Measurements from ENCODE around the gene PITPNM2.

Gene PITPNM2

GRCh38 chr12:123150744-123151456 is at the start of gene PITPNM2:
PITPNM2 (minus strand) TSS chr12:123151090; CDS start chr12:123034590, 116,500 bp downstream.
- DNase-seq (ENCODE audit: low read depth in 2 of 2, low spot score in 1 of 2), result no peak

DNA sequence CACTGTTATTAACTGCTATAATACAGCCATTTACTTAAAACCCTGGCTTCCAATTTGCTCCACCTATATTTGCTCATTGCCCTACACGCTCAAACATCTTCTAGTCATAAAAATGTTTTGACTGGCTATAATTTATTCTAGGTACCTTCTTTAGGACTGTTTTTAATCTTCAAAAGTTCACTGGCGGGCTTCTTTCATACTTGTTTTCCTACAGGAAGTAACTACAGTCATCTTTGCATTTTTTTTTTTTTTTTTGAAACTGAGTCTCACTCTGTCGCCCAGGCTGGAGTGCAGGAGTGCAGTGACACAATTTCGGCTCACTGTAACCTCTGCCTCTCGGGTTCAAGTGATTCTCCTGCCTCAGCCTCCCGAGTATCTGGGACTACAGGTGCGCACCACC is 49.5 kb upstream of the PITPNM2 start:
- no peak for DNase-seq (ENCODE audit: low read depth in 2 of 2, low spot score in 1 of 2)

GRCh38 chr12:123199936-123200335 is 49.0 kb upstream of the PITPNM2 start:
- no peak for DNase-seq (ENCODE audit: low read depth in 2 of 2, low spot score in 1 of 2)

GRCh38 chr12:123187637-123188036 is 36.7 kb upstream of the PITPNM2 start:
- no peak for DNase-seq (ENCODE audit: low read depth in 2 of 2, low spot score in 1 of 2)

DNA sequence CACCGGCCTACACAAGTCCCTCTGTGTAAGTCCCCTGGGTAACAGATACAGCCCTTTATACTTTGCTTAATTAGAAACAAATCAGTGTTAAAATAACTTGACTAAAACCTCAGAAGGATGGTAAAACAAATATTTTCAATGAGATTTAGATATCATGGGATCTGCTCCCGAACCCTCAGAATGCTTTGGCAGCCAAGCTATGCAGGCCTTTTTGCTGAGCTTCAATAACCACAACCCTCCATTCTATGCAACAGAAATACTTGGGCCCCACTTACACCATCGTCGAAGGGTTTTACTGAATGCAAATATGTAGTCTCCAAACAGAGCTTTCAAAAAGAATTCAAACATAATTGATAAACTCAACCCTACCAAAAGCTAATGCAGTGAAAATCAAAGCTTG is 29.3 kb upstream of the PITPNM2 start:
- DNase-seq (ENCODE audit: low read depth in 2 of 2, low spot score in 1 of 2), result no peak

DNA sequence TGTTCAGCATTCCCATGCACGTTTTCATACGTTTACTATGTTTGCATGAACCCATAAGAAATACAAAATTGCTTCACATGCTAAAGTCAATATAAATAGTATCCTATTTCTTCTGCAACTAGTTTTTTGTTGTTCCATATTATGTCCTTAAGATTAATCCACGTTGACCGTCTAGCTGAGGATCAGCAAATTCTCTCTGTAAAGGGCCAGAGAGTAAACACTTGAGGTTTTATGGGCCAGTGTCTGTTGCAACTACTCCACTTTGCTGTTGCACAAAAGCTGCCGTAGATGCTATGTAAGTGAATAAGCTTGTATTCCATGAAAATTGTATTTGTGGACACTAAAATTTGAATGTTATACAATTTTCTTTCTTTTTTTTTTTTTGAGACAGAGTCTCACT is 21.1 kb upstream of the PITPNM2 start:
- no peak for DNase-seq (ENCODE audit: low read depth in 2 of 2, low spot score in 1 of 2)

GRCh38 chr12:123167329-123167728 is 16.4 kb upstream of the PITPNM2 start:
- DNase-seq (ENCODE audit: low read depth in 2 of 2, low spot score in 1 of 2), result no peak

GRCh38 chr12:123165537-123165936 is 14.6 kb upstream of the PITPNM2 start:
- no peak for DNase-seq (ENCODE audit: low read depth in 2 of 2, low spot score in 1 of 2)

- DNase-seq (ENCODE audit: low read depth in 2 of 2, low spot score in 1 of 2), result no peak
These were observed 13.9 kb upstream of the PITPNM2 start for GRCh38 chr12:123164710-123165261.

DNA sequence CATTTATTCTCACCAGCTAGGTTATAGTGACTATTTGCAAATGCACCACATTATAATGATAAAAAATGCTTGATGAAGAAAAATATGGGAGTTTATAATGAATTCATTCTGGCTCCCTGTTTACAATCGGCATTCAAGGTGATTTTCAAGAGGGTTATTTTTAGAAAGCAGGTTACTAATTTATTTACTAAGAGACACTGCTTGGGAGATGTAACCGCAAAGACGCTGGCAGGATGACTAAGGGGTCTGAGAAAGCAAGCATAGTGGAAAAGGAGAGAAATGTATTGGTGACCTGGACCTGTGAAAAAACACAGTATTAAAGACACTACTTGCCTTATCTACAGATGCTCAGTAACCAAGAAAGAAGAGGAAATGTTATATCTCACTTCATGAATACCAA is 13.3 kb upstream of the PITPNM2 start:
- DNase-seq (ENCODE audit: low read depth in 2 of 2, low spot score in 1 of 2), result no peak

- no peak for DNase-seq (ENCODE audit: low read depth in 2 of 2, low spot score in 1 of 2)
These were observed 12.3 kb upstream of the PITPNM2 start for GRCh38 chr12:123163227-123163626.

DNA sequence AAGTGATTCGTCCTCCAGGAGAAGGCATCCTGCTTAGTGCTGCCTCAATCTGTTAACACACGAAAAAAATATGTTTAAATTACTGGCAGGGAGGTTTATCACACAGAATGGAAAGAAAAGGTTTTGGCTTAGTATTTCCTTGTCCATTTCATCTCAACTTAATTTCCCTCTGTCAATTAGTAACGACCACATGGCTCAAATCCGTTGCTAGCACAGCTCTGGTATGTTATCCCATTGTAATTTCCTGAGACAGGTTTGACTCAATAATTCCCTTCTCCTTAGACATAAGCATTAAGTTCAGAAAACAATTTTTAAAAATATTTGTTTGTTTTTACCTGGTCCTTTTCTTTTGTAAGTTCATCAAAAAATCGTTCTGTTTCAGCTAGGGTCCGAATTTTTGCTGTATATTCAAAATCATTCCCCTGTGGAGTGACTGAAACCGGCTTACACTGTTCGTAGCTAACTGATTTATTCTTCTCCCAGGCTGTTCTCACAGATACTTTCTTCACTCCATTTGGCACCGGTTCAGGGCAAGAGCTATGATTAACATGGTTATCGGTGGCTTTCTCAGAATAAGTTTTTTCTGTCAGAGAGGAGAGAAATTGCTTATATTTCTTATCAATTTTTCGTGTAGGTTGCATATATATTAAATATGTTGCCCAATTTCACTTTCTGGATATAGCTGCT is 10.1 kb upstream of the PITPNM2 start:
- DNase-seq (ENCODE audit: low read depth in 2 of 2, low spot score in 1 of 2), result no peak

- no peak for DNase-seq (ENCODE audit: low read depth in 2 of 2, low spot score in 1 of 2)
These were observed 3.0 kb upstream of the PITPNM2 start for GRCh38 chr12:123153906-123154305.

DNA sequence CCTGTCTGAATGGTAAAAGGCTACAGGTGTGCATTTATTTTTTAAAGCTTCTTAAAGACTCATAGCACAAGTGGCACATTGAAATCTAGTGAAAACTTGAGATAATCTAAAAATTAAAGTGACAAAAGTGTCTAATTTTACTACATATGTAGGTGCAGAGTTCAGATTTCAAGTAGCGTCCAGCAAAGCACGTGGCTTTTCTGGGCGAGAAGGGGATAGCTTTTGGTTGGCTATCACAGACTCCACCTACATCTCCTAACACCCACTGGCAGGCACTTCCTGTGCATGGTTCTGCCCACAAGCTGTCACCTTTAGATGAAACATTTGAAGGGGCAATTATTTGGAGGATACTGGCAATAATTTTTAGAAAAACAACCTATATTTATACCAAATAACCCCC is 1.9 kb upstream of the PITPNM2 start:
- no peak for DNase-seq (ENCODE audit: low read depth in 2 of 2, low spot score in 1 of 2)

- no peak for DNase-seq (ENCODE audit: low read depth in 2 of 2, low spot score in 1 of 2)
These were observed 866 bp upstream of the PITPNM2 start for GRCh38 chr12:123151457-123152454.

DNA sequence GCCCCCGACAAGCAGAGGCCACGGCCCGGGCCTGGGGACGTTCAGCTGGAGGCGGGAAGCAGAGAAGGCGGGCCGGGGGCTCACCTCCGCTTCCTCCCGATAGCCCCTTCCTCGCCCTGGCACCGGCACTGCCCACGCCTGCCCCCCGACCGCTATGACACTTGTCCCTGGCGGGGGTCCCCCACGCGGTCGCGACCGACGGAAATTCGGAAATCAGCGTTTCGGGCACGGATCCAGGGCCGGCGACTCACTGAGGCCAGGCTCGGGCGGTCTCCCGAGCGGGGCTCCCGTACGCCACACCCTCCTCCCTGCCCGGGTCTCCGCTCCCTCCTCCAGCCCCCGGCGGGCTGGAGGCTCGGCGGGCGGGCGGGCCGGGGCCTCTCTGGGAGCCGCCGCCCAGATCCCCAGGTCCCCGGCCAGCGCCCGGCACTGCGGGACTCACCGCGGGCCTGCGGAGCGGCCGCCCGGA is 581 bp downstream of the PITPNM2 start:
- no peak for DNase-seq (ENCODE audit: low read depth in 2 of 2, low spot score in 1 of 2)

GRCh38 chr12:123149501-123150274 is 1.2 kb downstream of the PITPNM2 start:
- no peak for DNase-seq (ENCODE audit: low read depth in 2 of 2, low spot score in 1 of 2)

DNA sequence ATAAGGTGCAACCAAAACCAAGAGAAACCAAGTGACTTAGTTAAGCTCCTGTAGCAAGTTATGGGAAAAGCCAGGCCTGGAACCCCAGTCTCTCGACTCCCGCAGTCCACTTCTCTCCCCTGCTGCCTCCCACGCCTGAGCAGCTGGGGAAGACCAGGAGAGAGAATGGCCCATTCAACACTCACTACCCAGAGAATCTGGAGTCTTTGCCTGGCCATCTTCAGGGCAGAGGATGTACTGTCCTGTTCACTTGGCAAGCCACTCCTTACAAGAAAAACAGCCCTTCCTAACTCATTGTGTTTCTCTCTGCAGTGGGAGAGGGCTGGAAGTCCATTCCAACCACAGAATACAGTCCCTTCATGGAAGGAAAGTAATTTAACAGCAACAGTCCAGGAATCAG is 1.8 kb downstream of the PITPNM2 start:
- DNase-seq (ENCODE audit: low read depth in 2 of 2, low spot score in 1 of 2), result no peak

DNA sequence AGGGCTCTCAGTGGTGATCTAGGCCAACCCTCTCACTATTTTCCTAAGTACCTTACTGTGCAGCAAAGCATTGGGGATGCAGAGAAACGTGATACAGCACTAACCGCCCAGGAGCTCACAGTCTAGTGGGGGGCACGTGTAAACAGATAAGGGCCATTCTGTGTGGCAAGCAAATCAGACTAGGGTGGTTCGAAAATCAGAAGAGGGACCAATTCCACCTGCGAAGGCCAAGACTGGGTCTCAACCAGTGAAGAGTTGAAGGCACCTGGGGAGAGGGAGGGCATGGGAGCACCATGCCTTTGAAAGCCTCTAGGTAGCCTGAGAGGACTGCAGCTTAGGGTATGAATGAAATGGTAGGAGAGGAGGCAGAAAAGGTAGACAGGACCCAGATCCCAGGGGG is 2.2 kb downstream of the PITPNM2 start:
- DNase-seq (ENCODE audit: low read depth in 2 of 2, low spot score in 1 of 2), result no peak

DNA sequence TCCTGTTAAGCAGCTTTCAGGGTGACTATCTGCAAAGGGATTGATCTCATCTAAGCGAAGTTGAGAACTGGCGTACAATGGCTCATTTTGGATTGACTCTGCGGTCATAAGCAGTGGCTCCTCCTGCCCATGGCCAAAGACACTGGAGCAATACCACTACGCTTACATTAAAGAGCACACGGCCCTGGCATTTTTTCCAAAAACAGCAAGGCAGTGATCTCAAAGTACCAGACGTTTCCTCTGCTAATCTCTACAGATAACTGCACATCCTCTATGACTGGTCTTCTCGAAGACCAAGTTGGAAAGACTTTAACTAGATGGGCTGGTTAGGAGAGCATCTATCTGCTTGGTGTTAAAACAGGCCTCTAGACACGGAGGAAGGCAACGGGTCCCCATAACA is 2.7 kb downstream of the PITPNM2 start:
- no peak for DNase-seq (ENCODE audit: low read depth in 2 of 2, low spot score in 1 of 2)
